Activated CD4-positive, CD25-positive, alpha-beta regulatory T cell (primary cell): ENCODE results near the gene TSPAN5.
"Not testable (repeated sequence)": the region's sequence is repeated elsewhere in the genome, so short reads cannot be mapped to it uniquely, and the experiment has no call there.

Source experiments
- DNase-seq, 4 experiments: peaks; one replicate each; lab custom pipeline; 2025; lab: John Stamatoyannopoulos, UW

TSPAN5 gene

GRCh38 chr4:98546910-98547594 lies 111.4 kb downstream of the TSPAN5 start:
- DNase-seq, result no peak

DNA sequence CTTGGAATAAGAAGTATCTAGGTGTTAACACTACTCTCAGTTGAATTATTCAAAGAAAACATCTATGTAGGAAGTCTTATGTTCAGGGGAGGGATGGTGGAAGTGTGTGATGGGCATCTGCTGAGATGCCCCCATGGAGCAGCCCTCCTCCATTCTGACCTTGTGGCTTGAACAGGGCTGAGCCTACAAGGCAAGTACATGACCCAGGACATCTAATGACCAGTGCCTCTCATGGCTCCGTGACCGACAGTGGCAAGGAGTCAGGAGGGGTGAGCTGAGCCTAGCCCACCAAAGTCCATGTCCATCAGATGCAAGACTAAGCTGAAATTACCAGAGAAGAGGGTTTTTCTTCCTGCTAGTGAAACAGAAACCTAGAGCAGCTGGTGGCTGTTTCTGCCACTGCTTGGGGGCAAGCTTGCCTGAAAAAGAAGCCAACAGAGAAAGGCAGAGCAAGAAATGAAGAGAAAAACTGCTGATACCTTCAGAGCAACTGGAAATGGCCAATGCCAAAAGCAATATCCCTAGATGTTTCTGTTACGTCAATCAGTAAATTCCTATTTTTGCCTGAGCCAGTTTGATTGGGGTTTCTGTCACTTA lies 113.5 kb downstream of the TSPAN5 start:
- DNase-seq, result no peak

DNA sequence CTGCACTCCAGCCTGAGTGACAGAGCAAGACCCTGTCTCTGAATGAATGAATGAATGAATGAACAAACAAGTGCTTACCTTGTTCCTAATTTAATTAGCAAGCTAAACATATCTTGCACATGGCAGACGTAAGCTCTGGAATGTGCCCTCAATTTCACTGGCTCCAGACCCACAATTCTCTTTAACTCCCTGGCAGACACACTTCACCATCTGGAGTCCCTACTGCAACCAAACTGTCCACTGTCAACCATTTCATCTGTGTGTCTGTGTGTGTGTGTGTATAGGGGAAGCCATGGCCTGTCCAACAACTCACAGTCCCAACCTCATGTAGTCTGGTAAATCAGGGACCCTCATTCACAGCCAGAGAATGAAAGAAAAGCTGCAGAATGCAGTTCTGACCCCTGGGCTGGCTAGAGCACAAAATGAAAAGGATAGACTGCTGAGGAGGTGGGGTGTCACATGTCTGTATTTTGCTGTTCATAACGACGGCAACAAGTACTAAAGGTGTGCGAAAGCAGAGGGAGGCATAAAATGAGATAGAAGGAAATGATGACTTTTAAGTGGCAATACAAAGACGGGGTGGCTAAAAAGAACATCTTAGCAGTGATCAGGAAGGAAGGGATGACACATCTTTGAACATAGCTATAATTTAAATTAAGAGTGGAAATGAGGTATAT lies 114.1 kb downstream of the TSPAN5 start:
- no peak for DNase-seq

DNA sequence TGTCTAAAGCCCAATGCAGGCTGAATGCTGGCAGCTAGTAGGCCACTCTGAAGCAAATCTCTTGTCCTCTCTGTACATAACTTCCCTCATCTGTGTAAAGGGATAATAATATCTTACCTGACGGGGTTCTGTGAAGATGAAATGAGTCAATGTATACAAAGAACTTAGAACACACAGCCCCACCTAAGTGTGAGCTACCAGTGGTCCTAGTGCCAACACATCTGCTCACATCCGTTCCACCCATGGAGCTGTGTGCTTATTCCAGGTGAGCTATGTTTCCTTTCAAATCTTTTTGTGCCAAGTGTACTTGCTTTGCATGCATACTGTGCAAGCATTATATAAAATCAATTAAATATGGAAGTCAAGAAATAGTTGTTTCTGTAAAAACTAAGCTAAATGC lies 116.4 kb downstream of the TSPAN5 start:
- no peak for DNase-seq

DNA sequence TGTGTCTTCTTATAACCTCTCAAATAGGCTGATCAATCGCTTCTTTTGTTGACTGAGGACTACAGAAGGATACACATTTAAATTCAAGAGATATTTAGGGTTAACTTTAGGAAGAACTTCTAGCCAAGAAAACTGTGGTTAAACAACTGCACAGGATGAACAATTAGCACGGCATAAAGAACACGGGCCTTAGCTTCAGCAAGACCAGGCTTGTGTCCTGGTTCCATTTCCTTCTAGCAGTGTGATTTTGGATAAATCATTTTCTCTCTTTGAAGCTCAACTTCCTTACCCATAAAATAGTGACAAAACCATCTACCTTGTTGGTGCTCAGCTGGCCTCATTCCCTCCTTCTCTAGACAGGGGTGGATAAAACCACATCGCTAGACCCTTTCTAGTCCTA lies 117.6 kb downstream of the TSPAN5 start:
- no peak for DNase-seq

GRCh38 chr4:98539741-98540140 lies 118.7 kb downstream of the TSPAN5 start:
- DNase-seq, result no peak

GRCh38 chr4:98539299-98539698 lies 119.1 kb downstream of the TSPAN5 start:
- DNase-seq, result no peak

- no peak for DNase-seq
Measured at GRCh38 chr4:98536631-98537030, 121.8 kb downstream of the TSPAN5 start.

- not testable (repeated sequence) for DNase-seq
Measured at GRCh38 chr4:98534146-98534545, 124.3 kb downstream of the TSPAN5 start.

DNA sequence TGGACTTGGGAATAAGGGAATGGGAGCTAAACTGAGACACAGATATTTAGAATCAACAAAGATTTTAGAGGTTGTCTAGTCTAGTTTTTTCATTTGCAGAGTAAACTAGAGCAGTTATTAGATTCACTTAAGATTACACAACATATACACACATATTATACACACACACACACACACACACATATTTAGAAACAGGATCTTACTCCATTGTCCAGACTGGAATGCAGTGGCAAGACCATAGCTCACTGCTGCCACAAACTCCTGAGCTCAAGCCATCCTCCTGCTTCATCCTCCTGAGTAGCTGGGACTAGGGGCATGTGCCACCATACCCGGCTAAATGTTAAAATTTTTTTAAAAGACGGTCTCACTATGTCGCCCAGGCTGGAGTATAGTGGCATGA lies 127.8 kb downstream of the TSPAN5 start:
- no peak for DNase-seq

DNA sequence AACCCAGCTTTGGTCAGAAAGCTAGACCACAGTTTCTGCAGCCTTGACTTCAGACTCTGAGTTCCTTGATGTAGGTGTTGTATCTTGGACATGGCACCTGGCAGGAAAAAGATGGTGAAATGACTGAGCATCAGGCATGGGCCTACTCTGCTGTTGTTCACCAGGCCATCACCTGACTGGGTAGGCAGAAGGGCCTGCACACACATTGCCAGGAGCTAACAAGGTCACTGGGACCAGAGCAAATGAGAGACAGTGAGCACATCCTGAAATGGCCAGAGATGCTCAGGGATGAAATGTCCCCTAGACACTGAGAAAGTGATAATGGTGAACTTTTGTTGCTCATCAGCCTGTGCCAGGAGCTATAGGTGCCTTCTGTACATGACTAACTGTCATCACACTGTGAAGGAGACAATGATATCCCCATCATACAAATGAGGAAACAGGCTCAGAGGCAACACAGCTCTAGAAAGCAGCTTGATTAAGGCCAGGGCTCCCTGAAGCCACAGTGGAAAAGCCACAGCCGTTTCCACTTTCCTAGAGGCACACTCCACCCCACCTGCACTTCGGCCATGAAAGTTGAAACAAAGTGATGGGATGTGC lies 128.3 kb downstream of the TSPAN5 start:
- no peak for DNase-seq

GRCh38 chr4:98528882-98529281 lies 129.5 kb downstream of the TSPAN5 start:
- no peak for DNase-seq

GRCh38 chr4:98527534-98528269 lies 130.7 kb downstream of the TSPAN5 start:
- DNase-seq, result no peak

GRCh38 chr4:98524230-98524629 lies 134.2 kb downstream of the TSPAN5 start:
- DNase-seq, result no peak

GRCh38 chr4:98522636-98523395 lies 135.6 kb downstream of the TSPAN5 start:
- DNase-seq, result no peak

GRCh38 chr4:98522062-98522461 lies 136.3 kb downstream of the TSPAN5 start:
- no peak for DNase-seq

- no peak for DNase-seq
Measured at GRCh38 chr4:98521486-98521885, 136.9 kb downstream of the TSPAN5 start.

- DNase-seq, result no peak
Measured at GRCh38 chr4:98519268-98519977, 139.0 kb downstream of the TSPAN5 start.

DNA sequence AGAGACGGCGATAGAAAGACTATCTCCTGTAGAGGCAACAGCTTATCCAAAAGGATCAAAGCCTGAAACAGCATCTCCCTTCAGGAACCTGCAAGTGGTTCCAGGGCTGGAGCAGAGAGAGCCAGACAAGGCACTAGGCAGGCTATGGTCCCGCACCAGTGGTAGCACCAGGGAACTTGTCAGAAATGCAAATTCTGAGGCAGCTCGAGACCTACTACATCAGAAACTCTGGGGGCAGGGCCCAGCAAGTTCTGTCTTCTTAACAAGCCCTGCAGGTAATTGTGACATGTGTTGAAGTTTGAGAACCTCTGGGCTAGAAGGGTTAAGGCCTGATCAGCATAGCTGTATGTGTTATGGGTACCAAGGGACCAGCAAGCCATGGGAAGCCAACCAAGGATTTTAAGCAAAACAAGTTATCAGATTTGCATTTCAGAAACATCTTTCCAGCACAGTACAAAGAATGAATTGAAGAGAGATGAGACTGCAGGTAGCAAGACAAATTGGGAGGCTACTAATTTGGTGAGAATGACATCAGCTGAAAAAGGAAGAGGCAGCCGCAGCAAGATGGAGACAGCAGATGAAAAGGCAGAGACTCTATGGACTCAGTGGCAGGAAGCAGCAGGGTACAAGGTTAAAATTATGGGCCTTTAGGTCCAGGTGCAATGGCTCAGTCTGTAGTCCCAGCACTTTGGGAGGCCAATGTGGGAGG lies 139.7 kb downstream of the TSPAN5 start:
- DNase-seq, result no peak
